PC-9 (cell line): Measurements from ENCODE around the gene ARRB1. TPM values are rescaled to one million over a fixed set of nuclear protein-coding genes. Genes with fewer than 3 reads are reported as not detected.

Experiments
- BruUV-seq: library from RNA; stranded (reverse); fragments of 400-500 nt; replicated peaks from 2 replicates; lab custom pipeline; 2021; lab: Mats Ljungman, UMichigan
- CTCF ChIA-PET: fragments of 300-600 bp; sonication (Branson Sonifier 250); formaldehyde crosslinking; loops from one replicate; lab custom pipeline; 2022; ENCODE audit warnings: antibody characterized with exemption; lab: Charles Lee
- POLR2A ChIA-PET: fragments of 300-600 bp; sonication (Branson Sonifier 250); formaldehyde crosslinking; loops from one replicate; lab custom pipeline; 2022; ENCODE audit warnings: antibody characterized with exemption; ENCODE audit not compliant: unreplicated experiment; lab: Charles Lee
- DNase-seq, 2 experiments: peaks; one replicate each; pipeline versions ENCODE4 v3.0.0 to v3.0.0-alpha.2; 2015 to 2022; ENCODE audit warnings: mixed read lengths in 1 of 2
- H2AFZ ChIP-seq: fragments of 200-600 bp; sonication (generic); 2 replicates; pipeline ENCODE4 v1.8.1; 2017; ENCODE audit warnings: antibody characterized with exemption
- H3F3A ChIP-seq: fragments of 200-600 bp; sonication (generic); 2 replicates; pipeline ENCODE4 v1.8.1; 2017; ENCODE audit warnings: antibody characterized with exemption, mild to moderate bottlenecking, low read depth; ENCODE audit not compliant: insufficient read depth
- H3K27ac ChIP-seq: fragments of 200-600 bp; sonication (generic); 2 replicates; pipeline ENCODE4 v1.6.1; 2016; ENCODE audit warnings: mixed run types
- H3K27me3 ChIP-seq: fragments of 200-600 bp; sonication (generic); 2 replicates; pipeline ENCODE4 v1.6.1; 2016; ENCODE audit warnings: low read depth, mixed run types; ENCODE audit not compliant: insufficient read depth
- H3K36me3 ChIP-seq: fragments of 200-600 bp; sonication (generic); 2 replicates; pipeline ENCODE4 v1.6.1; 2016; ENCODE audit warnings: low read depth, mixed run types
- H3K4me1 ChIP-seq: fragments of 200-600 bp; sonication (generic); replicated peaks from 2 replicates; pipeline ENCODE4 v1.6.1; 2016; ENCODE audit warnings: mixed run types; ENCODE audit not compliant: insufficient read depth
- H3K4me2 ChIP-seq: fragments of 200-600 bp; sonication (generic); 2 replicates; pipeline ENCODE4 v1.6.1; 2017; ENCODE audit warnings: mixed run types
- H3K4me3 ChIP-seq: fragments of 200-600 bp; sonication (generic); 2 replicates; pipeline ENCODE4 v1.6.1; 2016; ENCODE audit warnings: mixed run types
- H3K79me2 ChIP-seq: fragments of 200-600 bp; sonication (generic); 2 replicates; pipeline ENCODE4 v1.6.1; 2017; ENCODE audit warnings: low read depth, mixed run types
- H3K9me2 ChIP-seq: fragments of 200-600 bp; sonication (generic); 2 replicates; pipeline ENCODE4 v1.8.1; 2017; ENCODE audit warnings: mild to moderate bottlenecking; ENCODE audit not compliant: insufficient read depth
- H3K9me3 ChIP-seq: fragments of 200-600 bp; sonication (generic); 2 replicates; pipeline ENCODE4 v1.8.1; 2016; ENCODE audit warnings: low read depth; ENCODE audit not compliant: insufficient read depth
- H4K20me1 ChIP-seq: fragments of 200-600 bp; sonication (generic); 2 replicates; pipeline ENCODE4 v1.8.1; 2017; ENCODE audit not compliant: insufficient read depth
- EZH2 ChIP-seq: fragments of 200-600 bp; sonication (generic); IDR thresholded peaks from 2 replicates; pipeline ENCODE4 v1.8.0; 2017; ENCODE audit warnings: antibody characterized with exemption, low read depth
- intact Hi-C: fragments of 100-400 bp; cut with micrococcal nuclease; formaldehyde crosslinking; loops from one replicate; pipeline ENCODE4 v1.10.0; 2022; ENCODE audit not compliant: unreplicated experiment
- microRNA-seq: library from miRNA; unstranded; fragments of <30 nt; microRNA quantifications from one replicate; pipeline ENCODE4 v1.2.0, GENCODE V29; 2021; ENCODE audit warnings: borderline number of aligned reads, borderline replicate concordance
- total RNA-seq: library from RNA; stranded (reverse); gene quantifications from 2 replicates; pipeline ENCODE4 v1.2.3, GENCODE V29; 2021
- TF ChIP-seq, protein P1 (sequence below): fragments of 200-600 bp; sonication (generic); conservative IDR thresholded peaks from 2 replicates; pipeline ENCODE4 v1.6.1; 2017; ENCODE audit warnings: mixed run types, antibody characterized with exemption, mild to moderate bottlenecking, moderate library complexity

Gene ARRB1
- total RNA-seq, 1 experiment from 2014 or later, result 31.8 TPM

DNA sequence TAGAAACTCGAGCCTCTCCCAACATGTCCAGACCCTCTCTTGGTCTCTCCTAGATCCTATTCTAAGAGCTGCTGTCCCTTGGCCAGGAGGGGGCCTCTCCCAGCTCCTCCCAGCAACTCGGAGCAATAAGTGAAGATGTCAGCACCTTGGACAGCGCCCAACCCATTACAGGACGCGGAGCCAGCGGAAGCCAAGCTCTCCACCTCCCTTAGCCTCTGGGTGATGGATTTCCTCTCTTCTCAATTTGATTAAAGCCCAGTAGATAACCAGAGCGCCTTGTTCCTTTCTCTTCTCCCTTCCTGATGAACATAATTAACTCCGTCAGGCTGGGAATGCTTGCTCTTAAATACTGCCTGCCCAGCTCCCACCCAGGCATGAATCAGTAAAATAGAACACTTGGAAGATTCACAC is 137.0 kb downstream of the ARRB1 start:
- no peaks in the 10 kb centered on the region; the same call in 1 of the 2 replicates for H3K9me2 ChIP-seq
- no peaks in the 10 kb centered on the region for H4K20me1 ChIP-seq
- H3F3A ChIP-seq, result no peaks in the 10 kb centered on the region
- H3K79me2 ChIP-seq, result no peaks in the 10 kb centered on the region
- no peak overlapping the region for H3K4me2 ChIP-seq
- no peak overlapping the region for H3K4me3 ChIP-seq
- intact Hi-C loops, result no loop called here
- H3K4me1 ChIP-seq, result no peaks in the 10 kb centered on the region
- no peak overlapping the region for H3K27ac ChIP-seq
- no peak for TF ChIP-seq EZH2
- TF ChIP-seq, protein P1, sequence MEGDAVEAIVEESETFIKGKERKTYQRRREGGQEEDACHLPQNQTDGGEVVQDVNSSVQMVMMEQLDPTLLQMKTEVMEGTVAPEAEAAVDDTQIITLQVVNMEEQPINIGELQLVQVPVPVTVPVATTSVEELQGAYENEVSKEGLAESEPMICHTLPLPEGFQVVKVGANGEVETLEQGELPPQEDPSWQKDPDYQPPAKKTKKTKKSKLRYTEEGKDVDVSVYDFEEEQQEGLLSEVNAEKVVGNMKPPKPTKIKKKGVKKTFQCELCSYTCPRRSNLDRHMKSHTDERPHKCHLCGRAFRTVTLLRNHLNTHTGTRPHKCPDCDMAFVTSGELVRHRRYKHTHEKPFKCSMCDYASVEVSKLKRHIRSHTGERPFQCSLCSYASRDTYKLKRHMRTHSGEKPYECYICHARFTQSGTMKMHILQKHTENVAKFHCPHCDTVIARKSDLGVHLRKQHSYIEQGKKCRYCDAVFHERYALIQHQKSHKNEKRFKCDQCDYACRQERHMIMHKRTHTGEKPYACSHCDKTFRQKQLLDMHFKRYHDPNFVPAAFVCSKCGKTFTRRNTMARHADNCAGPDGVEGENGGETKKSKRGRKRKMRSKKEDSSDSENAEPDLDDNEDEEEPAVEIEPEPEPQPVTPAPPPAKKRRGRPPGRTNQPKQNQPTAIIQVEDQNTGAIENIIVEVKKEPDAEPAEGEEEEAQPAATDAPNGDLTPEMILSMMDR, result no peak
- no peaks in the 10 kb centered on the region for H3K9me3 ChIP-seq
- POLR2A ChIA-PET, result no interaction called here
- H3K27me3 ChIP-seq, result peaks cover 8% of the 10 kb centered on the region; the same call in 1 of the 2 replicates
- CTCF ChIA-PET, result interaction anchor here (0.8 to 1.1 kb wide), 2 partner anchors 10 kb away, joined by 3 to 5 read pairs; no protein-coding TSS in a partner anchor
- DNase-seq, result peak; percentile 61 to 66
- BruUV-seq, result no TSS peak
- no peak overlapping the region for H2AFZ ChIP-seq
- H3K36me3 ChIP-seq, result no peaks in the 10 kb centered on the region

Small RNAs within 50 kb of the gene (microRNA-seq; reads per million reads assigned to microRNA genes)
- 4.7 reads per million for gene MIR326

Other genes with a start within 250 kb of the ARRB1 start
- 1.3 TPM in 1 of 2 replicates, not detected in the other for gene SLCO2B1, start 200.6 kb downstream of the ARRB1 start, total RNA-seq
- gene TPBGL, start 110.9 kb downstream of the ARRB1 start, total RNA-seq, result not detected in 2 replicates
- 3,914 and 4,011 TPM in 2 replicates for gene RPS3, start 47.9 kb upstream of the ARRB1 start, total RNA-seq
- 11.1 and 18.9 TPM in 2 replicates for gene KLHL35, start 81.5 kb upstream of the ARRB1 start, total RNA-seq
- 7.9 and 9.9 TPM in 2 replicates for gene GDPD5, start 174.3 kb upstream of the ARRB1 start, total RNA-seq
- gene SERPINH1, start 210.6 kb upstream of the ARRB1 start, total RNA-seq, result 152 and 180 TPM in 2 replicates